Ramos (cell line): ENCODE measurements around the gene TNIK.

ENCODE experiments used
- in situ Hi-C: fragments of 300-500 bp; cut with MboI; formaldehyde crosslinking; loops from one replicate; pipeline ENCODE4 v1.14.3; 2022; ENCODE audit warnings: low sequenced_read_pairs; ENCODE audit not compliant: unreplicated experiment

TNIK gene

DNA sequence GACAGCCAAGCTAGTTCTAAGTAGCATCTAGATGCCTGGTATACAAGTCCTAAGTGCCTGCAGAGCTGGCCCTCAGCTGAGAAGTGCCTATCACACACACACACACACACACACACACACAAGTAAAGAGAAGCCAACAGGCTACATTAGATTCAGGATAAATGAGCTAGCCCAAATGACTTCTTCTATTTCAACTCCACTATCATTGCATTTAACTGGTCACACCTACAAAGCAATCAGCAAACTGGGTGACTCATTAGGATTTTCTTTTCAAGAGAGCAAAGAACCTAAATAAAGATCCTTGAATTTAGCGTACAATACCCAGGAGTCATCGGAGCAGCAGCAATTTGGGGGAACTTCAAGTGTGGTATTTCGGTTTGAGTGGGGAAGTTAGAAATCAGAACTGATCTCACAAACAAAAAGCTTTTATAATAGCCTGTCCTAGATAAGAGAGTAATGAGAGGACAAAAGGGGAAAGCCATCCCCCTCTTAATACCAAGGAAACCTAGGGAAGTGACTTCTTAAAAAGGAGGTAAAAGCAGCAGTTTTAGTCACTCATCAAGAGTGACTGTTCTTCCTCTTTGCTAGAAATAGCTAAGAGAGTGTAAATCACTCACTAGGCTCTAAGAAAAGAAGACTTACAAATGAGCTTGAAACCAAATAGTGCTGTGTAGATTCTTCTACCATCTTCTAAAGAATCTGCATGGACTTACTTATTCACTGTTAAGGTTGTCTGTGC is 112.7 kb downstream of the TNIK start:
- in situ Hi-C loops: no loop called here

DNA sequence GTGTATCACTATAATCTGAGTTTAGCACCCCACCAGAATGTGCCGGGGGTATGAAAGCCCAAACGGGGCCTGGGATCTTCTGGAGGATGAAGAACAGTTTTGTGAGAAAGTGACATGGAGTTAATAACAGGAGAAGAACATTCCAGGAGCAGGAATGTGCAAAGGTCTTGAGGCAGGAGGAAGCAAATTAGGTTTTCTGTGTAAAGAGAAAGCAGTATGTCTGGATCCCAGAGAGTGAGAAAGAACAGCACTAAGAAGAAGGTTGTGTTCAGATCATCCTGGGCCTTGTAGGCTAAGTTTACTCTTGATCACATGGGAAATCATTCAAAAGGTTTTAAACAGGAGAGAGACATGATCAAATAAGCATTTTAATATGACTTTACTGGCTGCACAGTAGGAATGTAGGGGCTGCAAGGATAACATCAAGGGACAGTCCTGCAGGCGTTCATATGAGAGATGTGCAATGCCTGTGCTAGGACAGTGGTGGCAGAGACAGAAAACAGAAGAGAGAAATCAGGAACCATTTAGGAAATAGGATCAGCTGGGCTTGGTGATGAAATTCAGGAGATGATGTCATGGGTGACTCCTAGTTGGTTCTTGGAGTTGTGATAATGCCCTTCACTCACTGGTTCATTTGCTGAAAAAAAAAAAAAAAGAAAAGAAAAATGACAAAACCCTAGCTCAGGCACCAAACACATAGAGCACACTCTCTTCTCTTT is 113.5 kb downstream of the TNIK start:
- in situ Hi-C loops: no loop called here

DNA sequence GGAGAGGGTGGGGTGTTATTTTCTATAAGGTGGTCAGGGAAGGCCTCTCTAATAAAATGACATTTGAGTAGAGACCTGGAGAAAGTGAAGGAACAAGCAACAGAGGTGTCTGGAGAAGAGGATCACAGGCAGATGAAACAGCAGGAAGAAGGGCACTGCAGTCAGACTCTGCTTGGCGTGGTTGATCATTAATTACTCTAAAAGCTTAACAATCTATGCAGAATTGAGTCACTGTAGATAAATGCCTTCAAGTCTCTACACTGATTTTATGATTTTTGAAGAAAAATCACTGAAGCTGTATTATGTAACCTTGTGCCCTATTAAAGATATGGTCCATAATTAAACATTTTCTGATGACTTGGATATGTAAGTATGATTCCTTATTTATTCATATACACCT is 114.2 kb downstream of the TNIK start:
- in situ Hi-C loops: no loop called here

DNA sequence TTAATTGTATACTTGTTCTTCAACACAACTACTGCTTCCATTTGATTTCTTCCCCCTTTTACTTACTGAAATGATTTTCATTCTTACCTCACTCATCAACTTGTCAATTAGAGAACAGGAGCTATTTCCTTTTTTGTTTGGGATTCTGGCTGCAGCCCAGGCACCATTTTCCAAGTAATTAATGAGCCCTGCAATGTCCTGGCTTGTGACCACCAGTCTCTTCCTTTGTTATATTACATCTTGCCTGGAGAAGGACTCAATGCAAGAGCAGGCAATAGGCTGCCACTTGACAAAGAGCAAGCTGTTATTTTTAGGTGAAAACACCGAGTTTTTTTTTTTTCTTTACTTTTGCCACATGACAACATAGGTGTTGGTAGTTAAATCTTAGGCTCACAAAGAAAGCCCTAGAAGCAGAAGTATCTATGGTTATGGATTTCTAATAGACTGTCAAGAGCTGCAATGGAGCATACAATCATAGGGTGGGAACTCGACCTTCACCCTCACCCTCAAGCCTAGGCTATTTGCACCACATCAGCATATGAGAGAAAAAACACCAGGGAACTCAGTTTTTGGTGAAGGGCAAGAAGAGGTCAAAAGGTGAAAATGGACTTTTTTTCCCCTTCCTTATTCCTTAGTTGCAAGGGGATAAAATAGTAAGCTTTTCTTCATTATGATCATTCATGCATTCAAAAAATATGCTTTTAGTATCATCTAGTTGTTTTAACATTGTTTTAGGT is 114.9 kb downstream of the TNIK start:
- in situ Hi-C loops: no loop called here

DNA sequence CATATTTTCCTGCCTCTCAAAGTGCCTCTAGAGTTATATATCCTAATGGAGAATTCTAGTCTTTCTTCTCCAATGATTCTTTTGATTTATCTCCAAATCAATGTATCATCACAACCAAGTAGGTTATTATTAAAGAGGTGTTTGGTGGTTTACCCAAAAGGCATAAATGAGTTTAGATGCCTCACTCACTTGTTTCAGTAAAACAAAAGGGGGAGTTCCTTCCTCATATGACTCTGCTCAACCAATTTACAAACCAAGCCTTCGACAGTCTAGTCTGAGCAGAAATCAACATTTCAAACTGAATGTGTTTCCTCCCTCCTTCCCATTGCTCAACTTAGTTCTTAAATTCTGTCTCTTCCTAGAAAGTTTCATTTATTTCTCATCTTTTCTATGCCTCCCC is 116.5 kb downstream of the TNIK start:
- in situ Hi-C loops: no loop called here

DNA sequence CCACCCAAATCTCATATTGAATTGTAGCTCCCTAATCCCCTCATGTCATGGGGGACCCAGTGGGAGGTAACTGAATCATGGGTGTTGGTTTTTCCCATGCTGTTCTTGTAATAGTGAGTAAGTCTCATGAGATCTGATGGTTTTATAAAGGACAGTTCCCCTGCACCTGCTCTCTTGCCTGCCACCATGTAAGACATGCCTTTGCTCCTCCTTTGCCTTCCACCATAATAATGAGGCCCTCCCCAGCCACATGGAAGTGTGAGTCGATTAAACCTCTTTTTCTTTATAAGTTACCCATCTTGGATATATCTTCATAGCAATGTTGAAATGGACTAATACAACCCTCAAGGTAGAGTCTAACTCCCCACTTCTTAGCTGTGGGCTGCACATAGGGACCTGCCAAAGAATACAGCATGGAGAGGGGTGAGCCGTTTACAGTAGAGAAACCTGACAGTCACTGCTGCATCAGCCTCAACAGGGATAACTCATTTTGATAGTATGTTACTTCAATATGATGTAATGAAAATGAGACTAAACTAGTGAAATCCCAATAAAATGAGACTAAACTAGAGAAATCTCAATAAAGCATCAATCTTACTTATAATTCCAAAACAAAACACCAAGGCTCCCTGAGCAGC is 117.3 kb downstream of the TNIK start:
- in situ Hi-C loops: no loop called here

DNA sequence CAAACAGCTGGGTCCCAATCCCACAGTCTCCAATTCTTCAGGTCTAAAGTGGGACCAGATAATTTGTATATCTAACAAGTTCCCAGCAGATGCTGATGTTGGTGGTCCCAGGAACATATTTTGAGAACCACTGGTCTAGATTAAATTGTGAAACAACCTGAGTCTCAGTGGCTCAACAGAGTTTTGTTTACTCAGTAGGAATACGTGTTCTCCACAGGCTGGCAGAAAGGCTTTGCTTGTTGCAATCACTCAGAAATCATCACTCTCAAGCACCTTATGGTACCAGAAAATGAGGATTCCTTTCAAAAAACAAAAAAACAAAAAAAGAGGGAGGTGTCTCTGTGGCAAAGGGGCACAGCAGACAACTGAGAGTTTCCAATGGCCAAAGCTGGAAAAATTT is 118.0 kb downstream of the TNIK start:
- in situ Hi-C loops: no loop called here

DNA sequence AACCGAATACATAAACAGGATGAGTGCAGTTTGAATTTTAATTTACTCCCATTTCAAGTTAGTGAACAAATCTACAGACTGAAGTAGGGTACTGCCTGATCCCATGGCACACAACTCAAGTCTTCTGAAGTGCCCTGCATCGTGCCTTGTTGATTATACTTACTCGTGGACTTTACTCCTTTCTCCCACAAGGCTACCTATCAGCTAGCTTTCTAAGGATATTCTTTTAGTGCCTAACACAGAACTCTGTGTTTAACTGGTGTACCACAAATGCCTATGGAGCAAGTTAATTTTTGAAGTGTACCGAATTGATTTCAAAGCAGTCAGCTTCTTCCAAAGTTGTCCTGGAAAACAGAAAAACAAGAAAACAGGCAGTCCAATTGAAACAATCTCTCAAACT is 119.8 kb downstream of the TNIK start:
- in situ Hi-C loops: no loop called here

DNA sequence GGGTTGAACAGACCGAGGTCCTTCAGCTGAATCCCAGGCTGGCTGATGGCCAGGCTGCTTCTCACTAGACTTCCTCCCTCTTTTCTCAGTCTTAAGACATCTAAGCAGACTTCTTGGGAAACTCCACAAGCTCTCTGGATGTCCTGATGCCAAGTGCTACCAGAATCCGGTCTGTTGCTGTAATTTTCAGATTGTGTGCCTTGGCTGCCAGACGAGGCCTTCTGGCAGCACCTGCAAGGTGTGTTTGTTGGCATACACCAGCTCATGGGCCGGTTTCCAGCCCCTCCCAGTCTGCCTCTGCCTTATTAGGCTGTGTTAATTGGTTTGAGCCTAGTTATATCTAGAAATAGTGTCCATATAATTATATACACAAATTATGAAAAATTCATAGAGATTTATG is 120.6 kb downstream of the TNIK start:
- in situ Hi-C loops: no loop called here

DNA sequence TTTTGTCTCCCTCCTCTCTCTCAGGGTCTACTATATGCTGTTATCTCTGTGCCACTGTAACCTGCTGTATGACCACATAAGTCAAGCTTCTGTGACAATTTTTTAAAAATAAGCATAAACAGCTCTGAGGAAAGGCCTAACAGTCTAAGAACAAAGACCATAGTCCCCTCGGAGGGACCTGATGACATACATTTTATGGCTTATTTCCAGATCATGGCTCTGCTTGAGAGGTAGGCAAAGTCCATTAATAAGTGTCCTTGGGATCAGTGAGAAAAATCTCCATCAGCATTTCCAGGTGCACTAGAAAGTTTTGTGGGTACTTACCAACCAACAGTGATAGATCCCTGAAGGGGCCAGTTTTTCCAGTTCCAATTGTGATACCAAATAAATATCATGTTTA is 123.8 kb downstream of the TNIK start:
- in situ Hi-C loops: no loop called here

DNA sequence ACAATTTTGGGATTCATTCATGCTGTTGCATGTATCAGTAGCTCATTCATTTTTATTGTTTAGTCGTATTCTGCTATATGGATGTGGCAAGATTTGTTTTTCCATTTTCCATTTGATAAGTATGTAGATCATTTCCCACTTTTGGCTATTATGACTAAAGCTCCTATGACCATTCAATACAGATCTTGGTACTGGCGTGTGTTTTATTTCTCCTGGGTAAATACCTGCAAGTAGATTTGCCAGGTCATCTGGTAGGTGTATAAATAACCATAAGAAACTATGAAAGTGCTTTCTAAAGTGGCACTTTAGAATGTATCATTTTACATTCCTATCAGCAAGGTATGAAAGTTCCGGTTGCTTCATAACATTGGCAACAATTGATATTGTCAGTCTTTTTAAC is 124.6 kb downstream of the TNIK start:
- in situ Hi-C loops: no loop called here

DNA sequence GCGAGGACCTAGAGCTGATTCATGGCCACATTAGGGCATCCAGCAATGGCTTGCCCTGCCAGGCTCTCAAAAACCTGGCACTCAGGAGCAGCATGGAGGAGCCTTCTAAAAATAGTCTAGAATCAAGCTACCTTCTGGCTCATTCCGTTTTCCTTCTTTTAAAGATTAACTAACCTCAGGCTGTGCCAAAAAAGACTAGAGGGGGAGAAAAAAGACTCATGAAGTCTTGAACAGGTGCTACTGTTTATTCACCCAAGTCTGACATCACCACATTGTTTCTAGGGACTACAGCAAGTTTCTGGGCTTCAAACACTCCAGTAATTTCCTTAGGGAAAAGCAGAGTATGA is 125.8 kb downstream of the TNIK start:
- in situ Hi-C loops: no loop called here

DNA sequence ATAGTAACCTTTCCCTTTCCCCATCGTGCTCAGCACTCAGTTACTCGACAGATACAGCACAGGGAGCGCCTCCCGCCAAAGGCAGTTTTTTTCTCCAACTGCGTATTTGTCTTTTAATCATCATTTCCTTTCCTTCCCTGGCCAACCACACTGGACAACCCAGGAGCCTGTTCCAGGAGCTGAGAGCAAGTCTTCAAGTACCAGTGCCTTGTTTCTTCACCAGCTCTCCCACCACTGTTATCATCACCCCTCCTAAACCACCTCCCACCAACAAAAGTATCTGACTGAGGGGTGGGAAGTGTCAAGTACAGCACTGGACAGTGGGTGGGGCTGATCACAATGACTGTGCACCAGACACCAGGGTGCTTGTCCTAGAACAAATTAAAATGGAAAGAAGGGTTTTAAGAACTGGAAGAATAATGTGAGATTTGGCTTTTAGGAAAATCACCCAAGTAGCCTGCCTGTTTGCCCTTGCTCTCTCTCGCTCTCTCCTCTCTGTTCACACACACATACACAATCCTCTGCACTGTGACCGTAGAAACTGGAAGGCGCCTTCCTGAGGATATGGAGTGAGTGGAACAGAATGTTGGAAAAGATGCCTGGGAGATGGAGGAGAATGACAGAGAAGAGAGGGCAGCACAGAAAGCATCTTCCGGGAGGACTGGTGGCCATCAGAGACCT is 126.3 kb downstream of the TNIK start:
- in situ Hi-C loops: no loop called here

DNA sequence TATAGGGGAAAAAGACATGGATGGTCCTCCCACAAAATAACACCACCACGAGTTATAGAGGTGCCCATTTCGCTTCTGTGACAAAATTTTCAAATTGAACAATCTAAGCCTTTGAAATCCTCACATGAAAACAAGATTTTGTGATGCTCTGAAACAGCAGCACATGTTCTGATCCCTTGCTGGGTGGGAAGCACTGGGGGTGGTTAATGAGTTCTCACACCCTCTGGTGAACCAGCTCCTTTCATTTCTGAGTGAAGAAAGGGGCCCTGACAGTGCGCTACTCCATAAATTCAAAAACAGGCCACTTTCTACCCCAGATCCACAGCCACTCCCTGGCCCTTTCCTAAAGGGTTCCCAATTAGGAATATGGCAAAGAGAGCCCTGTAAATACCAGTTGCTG is 129.3 kb downstream of the TNIK start:
- in situ Hi-C loops: no loop called here

DNA sequence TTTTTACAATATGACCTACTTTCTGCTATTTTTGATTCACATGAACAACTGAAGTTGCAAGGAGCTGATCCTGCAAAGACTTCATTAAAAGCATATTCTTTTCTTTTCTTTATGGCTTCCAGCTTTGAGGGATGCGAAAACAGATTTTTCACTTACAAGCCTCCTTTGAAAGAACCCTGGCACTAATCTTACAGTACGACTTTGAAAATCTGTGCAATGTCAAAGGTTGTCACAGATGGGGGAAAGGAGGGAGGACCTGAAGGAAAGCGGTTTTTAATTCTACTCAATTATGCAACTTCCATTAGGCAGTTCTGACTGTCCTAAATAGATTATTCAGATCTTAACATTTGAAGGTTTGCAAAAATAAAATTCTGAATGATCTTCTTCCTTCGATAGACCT is 130.5 kb downstream of the TNIK start:
- in situ Hi-C loops: no loop called here

DNA sequence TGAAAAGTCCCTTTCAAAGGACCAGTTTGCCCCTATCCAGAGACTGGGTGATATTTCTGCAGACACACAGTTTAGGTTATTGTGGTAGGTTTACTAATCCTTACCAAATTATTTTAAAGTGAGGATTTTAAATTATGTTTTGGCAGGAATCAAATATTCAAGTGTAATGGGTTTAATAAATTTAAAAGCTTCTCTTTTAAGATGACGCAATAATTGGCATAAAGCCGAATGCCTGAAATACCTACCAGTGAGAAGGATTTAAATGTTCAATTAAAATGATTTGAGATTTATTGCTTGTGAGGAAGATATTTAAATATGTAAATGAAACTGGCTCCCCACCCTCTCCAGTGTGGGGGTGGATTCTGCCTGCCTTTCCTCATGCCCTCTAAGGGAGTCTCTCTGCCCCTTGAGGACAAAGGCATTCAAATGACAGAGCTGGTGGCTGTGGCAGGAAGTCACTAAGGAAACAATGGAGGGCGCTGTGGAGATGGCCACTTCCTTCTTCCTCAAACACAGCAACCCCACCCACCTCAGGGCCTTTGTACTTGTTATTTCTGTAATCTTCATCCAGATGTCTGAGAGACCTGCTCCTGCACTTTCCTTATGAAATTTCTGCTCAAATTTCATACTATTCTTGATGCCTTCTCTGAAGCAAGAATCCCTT is 131.7 kb downstream of the TNIK start:
- in situ Hi-C loops: no loop called here

DNA sequence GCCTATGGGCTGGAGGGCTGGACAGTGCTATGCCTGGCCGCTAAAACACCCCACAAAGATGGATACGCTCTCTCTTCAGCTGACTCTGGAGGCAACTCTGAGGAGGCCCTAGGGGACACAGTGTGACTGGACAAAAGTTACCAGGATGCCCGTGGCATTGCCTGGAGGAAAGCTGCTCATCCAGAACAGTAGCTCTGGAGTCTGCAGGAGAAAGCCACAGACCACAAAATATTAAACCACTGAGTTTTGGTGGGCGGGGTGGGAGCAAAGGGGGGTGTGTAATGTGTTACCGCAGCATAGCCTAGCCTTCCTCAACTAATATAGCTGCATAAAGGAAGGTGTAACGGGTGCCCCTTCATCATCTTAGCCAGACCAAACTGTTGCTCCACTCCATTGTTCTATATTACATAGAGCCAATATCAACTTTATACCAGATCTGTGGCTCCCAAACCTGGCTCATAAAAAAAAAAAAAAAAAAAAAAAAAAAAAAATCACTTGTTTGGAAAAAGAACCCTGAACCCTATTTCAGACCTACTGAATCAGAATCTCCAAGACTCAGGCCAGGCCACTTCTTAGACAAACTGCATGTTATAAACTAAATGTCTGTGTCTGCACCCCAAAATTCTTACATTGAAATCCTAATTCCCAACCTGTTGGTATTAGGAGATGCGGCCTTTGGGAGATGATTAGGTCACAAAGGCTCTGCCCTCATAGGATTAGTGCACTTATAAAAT is 132.6 kb downstream of the TNIK start:
- in situ Hi-C loops: no loop called here

DNA sequence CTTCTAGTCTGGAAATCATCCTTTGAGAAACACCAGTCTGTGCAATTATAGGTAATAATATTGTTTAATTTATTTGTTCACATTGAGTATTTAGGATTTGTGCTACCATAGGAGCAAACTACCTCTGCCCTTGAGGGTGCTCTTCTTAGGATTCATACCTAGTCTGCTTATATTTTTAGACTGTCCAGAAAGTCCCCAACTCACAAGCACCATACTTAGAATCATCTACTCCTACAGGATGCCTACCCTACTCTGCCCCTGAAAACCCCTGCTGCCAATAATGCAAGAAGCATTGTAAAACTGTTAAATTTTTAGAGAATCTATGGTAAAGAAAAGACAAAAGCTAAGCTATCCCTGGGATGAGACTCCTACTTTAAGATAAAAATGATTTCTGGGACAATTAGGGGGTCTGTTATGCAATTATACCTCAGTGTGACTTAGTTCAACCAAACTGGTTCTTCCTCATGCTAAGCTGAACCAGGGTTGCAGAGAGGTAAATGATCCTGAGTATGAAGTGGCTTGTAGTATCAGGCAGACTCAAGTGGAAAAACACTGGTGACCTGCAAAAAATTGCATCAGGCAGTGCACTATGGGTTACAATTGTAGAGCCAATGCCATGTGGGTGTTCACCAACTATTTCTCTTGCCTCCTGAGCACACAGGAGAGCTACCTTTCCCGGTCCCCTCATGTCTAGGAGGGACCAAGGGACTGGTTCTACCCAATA is 133.3 kb downstream of the TNIK start:
- in situ Hi-C loops: no loop called here
